Loucy (cell line): ENCODE results near the gene LPP.

Experiments
- CTCF ChIP-seq: fragments of 200-600 bp; sonication (generic); conservative IDR thresholded peaks from 2 replicates; pipeline ENCODE4 v1.5.1; 2014; ENCODE audit warnings: mild to moderate bottlenecking, antibody characterized with exemption, low read length
- EZH2phosphoT487 ChIP-seq: fragments of 200-600 bp; IDR thresholded peaks from 2 replicates; pipeline ENCODE4 v1.6.1; 2018; ENCODE audit warnings: antibody characterized with exemption, mild to moderate bottlenecking, moderate library complexity, borderline replicate concordance

GRCh38 chr3:188518835-188519452 lies 365.0 kb downstream of the LPP start:
- TF ChIP-seq EZH2phosphoT487 (no peak), CTCF (no peak)
